NT2/D1 (cell line): Measurements from ENCODE around the gene B9D1.

Experiments
- SUZ12 ChIP-seq: IDR thresholded peaks from 2 replicates; pipeline ENCODE4 v1.6.1; 2011; ENCODE audit not compliant: insufficient read length, insufficient read depth; ENCODE audit errors: extremely low read depth
- ZNF274 ChIP-seq: IDR thresholded peaks from 2 replicates; pipeline ENCODE4 v1.6.1; 2011; ENCODE audit warnings: mild to moderate bottlenecking, low read depth, low read length

GRCh38 chr17:19368229-19368628 lies 5.7 kb upstream of the B9D1 start:
- TF ChIP-seq ZNF274, result no peak
- no peak for TF ChIP-seq SUZ12
